HG03442 (cell line): ENCODE measurements around the gene CSKMT.
"Not testable (repeated sequence)": the region's sequence is repeated elsewhere in the genome, so short reads cannot be mapped to it uniquely, and the experiment has no call there.

Source experiments
- ATAC-seq: cut with Tn5 transposase; IDR thresholded peaks from one replicate; pipeline ENCODE4 v1.9.1; 2021; ENCODE audit warnings: mild to moderate bottlenecking, moderate library complexity; ENCODE audit not compliant: unreplicated experiment

The CSKMT gene

GRCh38 chr11:62654297-62654696, 10.8 kb upstream of the CSKMT start:
- no peak for ATAC-seq

- ATAC-seq = no peak
Observed at GRCh38 chr11:62656796-62657429, 8.2 kb upstream of the CSKMT start.

GRCh38 chr11:62664405-62665074, 572 bp upstream of the CSKMT start:
- ATAC-seq = peak; percentile 25

GRCh38 chr11:62665599-62666258, 617 bp downstream of the CSKMT start:
- ATAC-seq = no peak

- ATAC-seq = no peak
Observed at GRCh38 chr11:62666259-62666926, 1.3 kb downstream of the CSKMT start.

GRCh38 chr11:62667460-62667859, 2.3 kb downstream of the CSKMT start:
- no peak for ATAC-seq

GRCh38 chr11:62669420-62670161, 4.5 kb downstream of the CSKMT start:
- ATAC-seq = no peak

- peak; percentile 13 for ATAC-seq
Observed at GRCh38 chr11:62671236-62671607, 6.1 kb downstream of the CSKMT start.

- ATAC-seq = peak; percentile 52
Observed at GRCh38 chr11:62671608-62672389, 6.7 kb downstream of the CSKMT start, which contains the start of the genes LBHD1 and UQCC3. Gene LBHD1, minus strand, starts transcription at chr11:62672267. Its CDS starts 2,236 bp downstream, at chr11:62670031. Gene UQCC3, plus strand, starts transcription at chr11:62671673. Its CDS starts 73 bp downstream, at chr11:62671746.

- no peak for ATAC-seq
Observed at GRCh38 chr11:62673196-62673525, 8.0 kb downstream of the CSKMT start.

- not testable (repeated sequence) for ATAC-seq
Observed at GRCh38 chr11:62675415-62675814, 10.3 kb downstream of the CSKMT start.

- no peak for ATAC-seq
Observed at GRCh38 chr11:62676698-62677097, 11.6 kb downstream of the CSKMT start.

- ATAC-seq = no peak
Observed at GRCh38 chr11:62677156-62677555, 12.0 kb downstream of the CSKMT start.

- no peak for ATAC-seq
Observed at GRCh38 chr11:62677714-62678113, 12.6 kb downstream of the CSKMT start.

GRCh38 chr11:62678433-62678769, 13.3 kb downstream of the CSKMT start:
- ATAC-seq = peak; percentile 9

GRCh38 chr11:62678770-62679696, 13.9 kb downstream of the CSKMT start, which contains the start of gene UBXN1:
Gene UBXN1, minus strand, starts transcription at chr11:62679073. Its CDS starts 150 bp downstream, at chr11:62678923.
- ATAC-seq = peak; percentile 65

- peak; percentile 46 for ATAC-seq
Observed at GRCh38 chr11:62680825-62681240, 15.7 kb downstream of the CSKMT start.

GRCh38 chr11:62682518-62682917, 17.4 kb downstream of the CSKMT start:
- ATAC-seq = no peak
